22Rv1 (cell line): ENCODE results near the gene PAK6.

ENCODE experiments used
- ZFX ChIP-seq: fragments of 450-650 bp; IDR thresholded peaks from 2 replicates; pipeline ENCODE4 v1.6.1; 2017; ENCODE audit warnings: antibody characterized with exemption, borderline replicate concordance
- TF ChIP-seq, protein P1 (sequence below): fragments of 450-650 bp; IDR thresholded peaks from 2 replicates; pipeline ENCODE4 v1.5.1; 2017; ENCODE audit warnings: mild to moderate bottlenecking

DNA sequence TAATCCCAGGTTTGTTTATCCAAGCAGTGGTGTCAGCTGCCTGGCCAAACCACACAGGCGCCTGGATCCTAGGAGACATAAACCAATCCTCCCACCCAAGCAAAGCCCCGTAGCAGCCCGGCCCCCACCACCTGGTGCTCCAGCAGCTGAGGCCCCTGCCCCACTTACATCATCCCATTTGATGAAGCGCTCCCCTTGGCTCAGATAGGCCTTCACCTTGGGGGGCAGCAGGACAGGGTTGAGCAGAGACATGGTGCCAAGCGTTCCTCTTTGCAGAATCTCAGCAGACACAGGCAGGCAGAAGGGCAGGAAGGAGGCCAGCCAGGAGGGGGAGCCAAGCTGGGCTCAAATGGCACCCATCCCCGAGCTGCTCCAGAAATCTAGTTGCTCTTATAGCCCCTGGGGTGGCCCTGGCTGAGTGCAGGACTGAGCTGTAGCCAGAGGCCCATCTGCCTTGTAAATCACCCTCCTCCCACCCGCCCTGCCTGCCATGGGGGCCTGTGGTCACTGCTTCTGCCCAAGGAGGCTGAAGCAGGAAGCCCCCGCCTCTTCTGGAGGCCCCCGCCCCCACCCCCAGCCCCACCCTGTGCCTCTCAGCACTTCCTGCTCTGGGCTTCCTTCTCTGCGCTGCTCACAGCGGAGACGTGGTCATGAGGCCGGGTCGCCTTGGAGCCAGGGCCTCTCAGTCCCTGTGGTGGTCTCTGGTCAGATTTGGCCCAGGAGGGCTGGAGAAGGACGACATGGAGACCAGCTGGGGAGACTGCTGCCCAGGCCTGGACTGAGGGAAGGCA is 68.8 kb downstream of the PAK6 start, which contains the start of gene PLCB2:
- TF ChIP-seq, protein P1, sequence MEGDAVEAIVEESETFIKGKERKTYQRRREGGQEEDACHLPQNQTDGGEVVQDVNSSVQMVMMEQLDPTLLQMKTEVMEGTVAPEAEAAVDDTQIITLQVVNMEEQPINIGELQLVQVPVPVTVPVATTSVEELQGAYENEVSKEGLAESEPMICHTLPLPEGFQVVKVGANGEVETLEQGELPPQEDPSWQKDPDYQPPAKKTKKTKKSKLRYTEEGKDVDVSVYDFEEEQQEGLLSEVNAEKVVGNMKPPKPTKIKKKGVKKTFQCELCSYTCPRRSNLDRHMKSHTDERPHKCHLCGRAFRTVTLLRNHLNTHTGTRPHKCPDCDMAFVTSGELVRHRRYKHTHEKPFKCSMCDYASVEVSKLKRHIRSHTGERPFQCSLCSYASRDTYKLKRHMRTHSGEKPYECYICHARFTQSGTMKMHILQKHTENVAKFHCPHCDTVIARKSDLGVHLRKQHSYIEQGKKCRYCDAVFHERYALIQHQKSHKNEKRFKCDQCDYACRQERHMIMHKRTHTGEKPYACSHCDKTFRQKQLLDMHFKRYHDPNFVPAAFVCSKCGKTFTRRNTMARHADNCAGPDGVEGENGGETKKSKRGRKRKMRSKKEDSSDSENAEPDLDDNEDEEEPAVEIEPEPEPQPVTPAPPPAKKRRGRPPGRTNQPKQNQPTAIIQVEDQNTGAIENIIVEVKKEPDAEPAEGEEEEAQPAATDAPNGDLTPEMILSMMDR: no peak
- TF ChIP-seq ZFX: no peak
